Upper lobe of left lung (tissue), 4 donors: ENCODE measurements around the gene ADCK2.
A peak's percentile ranks its signal among the peaks of the same experiment; 100 is the strongest.

ENCODE experiments used
- POLR2A ChIP-seq, 4 donors: fragments of 450-650 bp; IDR thresholded peaks; one replicate each; pipeline ENCODE4 v1.5.1; 2016 to 2017; ENCODE audit warnings: antibody characterized with exemption in 4 of 4, mild to moderate bottlenecking in 2 of 4
- POLR2AphosphoS5 ChIP-seq, 2 donors: sonication (generic); formaldehyde crosslinking; IDR thresholded peaks; one replicate each; pipeline ENCODE4 v1.5.1; 2017; ENCODE audit warnings: antibody characterized with exemption in 2 of 2
- TF ChIP-seq, protein P1 (sequence below), 6 experiments: fragments of 450-650 bp in 4 of 6; fragments of 200-600 bp in 2 of 6; sonication (generic) in 2 of 6; IDR thresholded peaks; one replicate each; pipeline ENCODE4 v1.5.1; 2016 to 2019; ENCODE audit warnings: antibody characterized with exemption in 6 of 6

DNA sequence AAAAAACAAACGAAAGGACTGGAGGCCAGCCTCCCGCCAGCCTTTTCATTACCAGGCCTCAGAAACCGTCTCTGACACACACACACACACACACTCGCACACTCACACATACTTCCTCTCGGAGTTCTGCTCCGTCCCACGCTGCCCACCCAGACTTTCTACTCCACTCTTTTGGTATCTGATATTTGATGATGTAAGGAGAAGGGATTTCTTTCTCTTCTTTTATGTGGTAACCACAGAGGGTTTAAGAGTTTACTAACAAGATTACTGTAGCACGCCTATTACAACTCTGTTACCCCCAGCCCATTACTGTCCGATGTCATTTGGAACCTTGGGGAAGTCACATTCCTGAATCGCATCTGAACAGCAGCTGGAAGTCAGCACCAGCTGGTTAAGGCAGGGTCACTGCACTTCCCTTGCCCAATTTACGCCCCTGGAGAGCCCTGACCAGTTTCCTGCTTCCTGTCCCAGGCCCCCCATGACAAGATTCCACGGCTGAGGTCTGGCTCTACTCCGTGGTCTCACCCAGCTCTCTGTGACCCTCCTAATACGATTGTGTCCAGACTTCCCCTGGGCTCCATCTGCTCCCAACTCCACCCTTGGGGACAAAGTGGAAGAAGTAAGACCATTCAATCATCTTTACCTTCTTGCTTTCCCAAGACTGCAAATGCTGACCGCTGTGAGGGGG, 33.2 kb upstream of the ADCK2 start:
- TF ChIP-seq, protein P1, sequence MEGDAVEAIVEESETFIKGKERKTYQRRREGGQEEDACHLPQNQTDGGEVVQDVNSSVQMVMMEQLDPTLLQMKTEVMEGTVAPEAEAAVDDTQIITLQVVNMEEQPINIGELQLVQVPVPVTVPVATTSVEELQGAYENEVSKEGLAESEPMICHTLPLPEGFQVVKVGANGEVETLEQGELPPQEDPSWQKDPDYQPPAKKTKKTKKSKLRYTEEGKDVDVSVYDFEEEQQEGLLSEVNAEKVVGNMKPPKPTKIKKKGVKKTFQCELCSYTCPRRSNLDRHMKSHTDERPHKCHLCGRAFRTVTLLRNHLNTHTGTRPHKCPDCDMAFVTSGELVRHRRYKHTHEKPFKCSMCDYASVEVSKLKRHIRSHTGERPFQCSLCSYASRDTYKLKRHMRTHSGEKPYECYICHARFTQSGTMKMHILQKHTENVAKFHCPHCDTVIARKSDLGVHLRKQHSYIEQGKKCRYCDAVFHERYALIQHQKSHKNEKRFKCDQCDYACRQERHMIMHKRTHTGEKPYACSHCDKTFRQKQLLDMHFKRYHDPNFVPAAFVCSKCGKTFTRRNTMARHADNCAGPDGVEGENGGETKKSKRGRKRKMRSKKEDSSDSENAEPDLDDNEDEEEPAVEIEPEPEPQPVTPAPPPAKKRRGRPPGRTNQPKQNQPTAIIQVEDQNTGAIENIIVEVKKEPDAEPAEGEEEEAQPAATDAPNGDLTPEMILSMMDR (IDR thresholded peaks at IDR 0.05): no peak
- TF ChIP-seq POLR2A (IDR thresholded peaks at IDR 0.05): no peak
- peak in 1 of 2 donors; percentile 61 for TF ChIP-seq POLR2AphosphoS5 (IDR thresholded peaks at IDR 0.05)
